Measurements from ENCODE around the gene ABCC10.

- no peak for TF ChIP-seq CTCF (conservative IDR thresholded peaks at IDR 0.05 in 1 of 2, IDR thresholded peaks at IDR 0.05 in 1 of 2; ENCODE audit: extremely low read depth in 1 of 2, insufficient read depth in 1 of 2, low read depth in 1 of 2, low read length in 2 of 2)
- TF ChIP-seq EZH2 (IDR thresholded peaks at IDR 0.05; ENCODE audit: borderline replicate concordance, low read length) = no peak
These were observed 33.7 kb upstream of the ABCC10 start for GRCh38 chr6:43393602-43394001.

Measured in mammary epithelial cell (primary cell).